WERI-Rb-1 (cell line): ENCODE measurements around the gene MYORG.
"Not testable (repeated sequence)": the region's sequence is repeated elsewhere in the genome, so short reads cannot be mapped to it uniquely, and the experiment has no call there.

Experiments used
- DNase-seq: peaks from one replicate; pipeline ENCODE4 v3.0.0-alpha.2; 2020
- H3K27ac ChIP-seq: fragments of 250-450 bp; sonication (Bioruptor Pico); 2 replicates; pipeline ENCODE4 v1.5.1; 2020; ENCODE audit warnings: mild to moderate bottlenecking, moderate library complexity
- H3K27me3 ChIP-seq: fragments of 250-450 bp; sonication (Bioruptor Pico); 2 replicates; pipeline ENCODE4 v1.5.1; 2021; ENCODE audit warnings: mild to moderate bottlenecking, low read depth, moderate library complexity; ENCODE audit not compliant: insufficient read depth, severe bottlenecking
- H3K36me3 ChIP-seq: fragments of 250-450 bp; sonication (Bioruptor Pico); 2 replicates; pipeline ENCODE4 v1.5.1; 2020; ENCODE audit warnings: mild to moderate bottlenecking, moderate library complexity
- H3K4me3 ChIP-seq: 2 replicates; pipeline ENCODE4 v1.5.1; 2011; ENCODE audit warnings: low read depth, mild to moderate bottlenecking, control low read depth, low read length
- H3K9me3 ChIP-seq: fragments of 250-450 bp; sonication (Bioruptor Pico); 2 replicates; pipeline ENCODE4 v1.5.1; 2021; ENCODE audit warnings: mild to moderate bottlenecking, moderate library complexity; ENCODE audit not compliant: severe bottlenecking
- TF ChIP-seq, protein P1 (sequence below): IDR thresholded peaks from 2 replicates; pipeline ENCODE4 v1.5.1; 2011; ENCODE audit warnings: low read depth, mild to moderate bottlenecking, control low read depth, inconsistent platforms, low read length

The MYORG gene

DNA sequence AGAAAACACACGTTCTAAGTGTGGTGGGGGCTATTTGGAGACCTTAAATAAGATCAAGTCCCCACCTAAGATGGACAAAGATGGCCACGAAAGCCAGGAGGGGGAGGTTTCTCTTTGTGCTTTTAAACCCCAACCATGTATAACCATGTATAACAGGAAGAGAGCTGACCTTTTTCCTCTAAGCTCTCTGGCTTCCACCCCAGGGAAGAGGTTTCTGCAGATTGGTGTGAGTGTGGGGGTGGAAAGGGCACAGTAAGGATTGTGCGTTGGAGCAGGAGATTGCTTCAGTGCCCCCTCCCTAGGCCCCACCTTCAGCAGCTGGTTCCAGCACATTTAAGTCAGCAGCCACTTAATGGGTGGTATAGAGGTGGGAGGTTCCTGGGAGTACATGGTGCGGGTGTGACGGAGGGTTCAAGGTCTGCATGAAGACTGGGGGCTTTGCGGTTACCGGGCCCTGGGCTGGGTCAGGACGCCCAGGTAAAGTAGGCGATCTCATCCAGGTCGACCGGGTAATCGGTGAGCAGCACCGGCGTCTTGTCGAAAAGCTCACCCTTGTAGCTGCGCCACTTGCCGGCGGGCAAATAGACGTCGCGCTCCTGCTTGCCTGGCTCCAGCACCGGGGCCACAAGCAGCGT lies 6.2 kb downstream of the MYORG start:
- Histone ChIP-seq H3K4me3 (no peak overlapping the region), H3K27me3 (no peaks in the 10 kb centered on the region), H3K27ac (no peak overlapping the region), H3K9me3 (peaks cover 6% of the 10 kb centered on the region), H3K36me3 (peaks cover 16% of the 10 kb centered on the region)
- no peak for DNase-seq
- TF ChIP-seq, protein P1, sequence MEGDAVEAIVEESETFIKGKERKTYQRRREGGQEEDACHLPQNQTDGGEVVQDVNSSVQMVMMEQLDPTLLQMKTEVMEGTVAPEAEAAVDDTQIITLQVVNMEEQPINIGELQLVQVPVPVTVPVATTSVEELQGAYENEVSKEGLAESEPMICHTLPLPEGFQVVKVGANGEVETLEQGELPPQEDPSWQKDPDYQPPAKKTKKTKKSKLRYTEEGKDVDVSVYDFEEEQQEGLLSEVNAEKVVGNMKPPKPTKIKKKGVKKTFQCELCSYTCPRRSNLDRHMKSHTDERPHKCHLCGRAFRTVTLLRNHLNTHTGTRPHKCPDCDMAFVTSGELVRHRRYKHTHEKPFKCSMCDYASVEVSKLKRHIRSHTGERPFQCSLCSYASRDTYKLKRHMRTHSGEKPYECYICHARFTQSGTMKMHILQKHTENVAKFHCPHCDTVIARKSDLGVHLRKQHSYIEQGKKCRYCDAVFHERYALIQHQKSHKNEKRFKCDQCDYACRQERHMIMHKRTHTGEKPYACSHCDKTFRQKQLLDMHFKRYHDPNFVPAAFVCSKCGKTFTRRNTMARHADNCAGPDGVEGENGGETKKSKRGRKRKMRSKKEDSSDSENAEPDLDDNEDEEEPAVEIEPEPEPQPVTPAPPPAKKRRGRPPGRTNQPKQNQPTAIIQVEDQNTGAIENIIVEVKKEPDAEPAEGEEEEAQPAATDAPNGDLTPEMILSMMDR = no peak

DNA sequence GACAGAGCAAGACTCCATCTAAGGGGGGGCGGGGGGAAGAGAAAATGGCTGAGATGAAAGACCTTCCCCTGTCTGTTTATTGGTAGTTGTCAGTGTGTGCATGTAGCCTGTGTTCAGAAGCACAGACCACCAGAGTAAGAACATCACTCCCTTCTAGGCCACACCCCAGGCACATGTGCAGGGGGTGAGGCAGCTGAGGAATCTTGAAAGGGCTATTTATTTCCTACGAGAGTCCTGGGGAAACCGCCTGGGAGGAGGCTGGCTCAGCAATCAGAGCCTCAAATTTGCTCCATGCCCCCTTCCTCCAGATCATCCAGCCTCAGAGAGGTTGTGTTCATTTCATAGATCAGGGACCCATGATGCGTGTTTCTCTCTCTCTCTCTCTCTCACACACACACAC lies 7.1 kb downstream of the MYORG start:
- H3K27ac ChIP-seq = no peak overlapping the region
- peaks cover 16% of the 10 kb centered on the region for H3K36me3 ChIP-seq
- H3K9me3 ChIP-seq = peaks cover 6% of the 10 kb centered on the region
- H3K4me3 ChIP-seq = no peak overlapping the region
- TF ChIP-seq, protein P1 = no peak
- H3K27me3 ChIP-seq = no peaks in the 10 kb centered on the region
- DNase-seq = no peak

- not testable (repeated sequence) for H3K27ac ChIP-seq, H3K4me3 ChIP-seq, H3K9me3 ChIP-seq, DNase-seq, H3K27me3 ChIP-seq
- peaks cover 16% of the 10 kb centered on the region for H3K36me3 ChIP-seq
Observed at GRCh38 chr9:34368796-34369195, 7.9 kb downstream of the MYORG start.

- not testable (repeated sequence) for H3K27ac ChIP-seq, H3K27me3 ChIP-seq, DNase-seq, H3K9me3 ChIP-seq, H3K4me3 ChIP-seq
- peaks cover 16% of the 10 kb centered on the region for H3K36me3 ChIP-seq
Observed at GRCh38 chr9:34367751-34368410, 8.8 kb downstream of the MYORG start.

- no peak overlapping the region for H3K27ac ChIP-seq
- H3K27me3 ChIP-seq = no peaks in the 10 kb centered on the region
- no peak for DNase-seq
- H3K4me3 ChIP-seq = no peak overlapping the region
- TF ChIP-seq, protein P1 = no peak
- H3K9me3 ChIP-seq = peaks cover under 1% of the 10 kb centered on the region
- H3K36me3 ChIP-seq = peaks cover 9% of the 10 kb centered on the region
Observed at GRCh38 chr9:34366365-34366764, 10.3 kb downstream of the MYORG start.

GRCh38 chr9:34365282-34365681 lies 11.4 kb downstream of the MYORG start:
- Histone ChIP-seq H3K4me3 (no peak overlapping the region), H3K27ac (no peak overlapping the region), H3K36me3 (no peaks in the 10 kb centered on the region; the same call in 1 of the 2 replicates), H3K9me3 (no peaks in the 10 kb centered on the region), H3K27me3 (no peaks in the 10 kb centered on the region)
- DNase-seq = no peak
- TF ChIP-seq, protein P1 = no peak
